Astrocyte of the spinal cord (primary cell): Measurements from ENCODE around the gene PLA2G2A.

Experiments used
- DNase-seq: peaks from one replicate; pipeline ENCODE4 v3.0.0; 2011; ENCODE audit warnings: low read depth, low spot score
- H3K4me3 ChIP-seq: 2 replicates; pipeline ENCODE4 v1.5.1; 2011; ENCODE audit warnings: low read depth, mild to moderate bottlenecking, low read length, moderate library complexity
- CTCF ChIP-seq: IDR thresholded peaks from 2 replicates; pipeline ENCODE4 v1.5.1; 2012; ENCODE audit warnings: low read depth, mild to moderate bottlenecking, low read length, inconsistent platforms
- in situ Hi-C: cut with HindIII; loops from 2 replicates; pipeline ENCODE4 v1.10.0; 2017; ENCODE audit warnings: low sequenced_read_pairs

Gene PLA2G2A

GRCh38 chr1:19981507-19982312 is 2.3 kb upstream of the PLA2G2A start:
- TF ChIP-seq CTCF: no peak
- H3K4me3 ChIP-seq: no peak overlapping the region
- no peak for DNase-seq
- in situ Hi-C loops: no loop called here

- no peak for DNase-seq
- TF ChIP-seq CTCF: no peak
- no peak overlapping the region for H3K4me3 ChIP-seq
- in situ Hi-C loops: no loop called here
Observed at GRCh38 chr1:19981170-19981506, 1.7 kb upstream of the PLA2G2A start.

GRCh38 chr1:19980314-19980713 is 896 bp upstream of the PLA2G2A start:
- no peak for TF ChIP-seq CTCF
- in situ Hi-C loops: no loop called here
- H3K4me3 ChIP-seq: no peak overlapping the region
- no peak for DNase-seq

- no peak overlapping the region for H3K4me3 ChIP-seq
- DNase-seq: no peak
- TF ChIP-seq CTCF: no peak
- in situ Hi-C loops: no loop called here
Observed at GRCh38 chr1:19978143-19978542, 1.3 kb downstream of the PLA2G2A start.

- in situ Hi-C loops: no loop called here
- H3K4me3 ChIP-seq: no peak overlapping the region
- no peak for DNase-seq
- TF ChIP-seq CTCF: no peak
Observed at GRCh38 chr1:19976317-19977003, 3.0 kb downstream of the PLA2G2A start.

GRCh38 chr1:19975423-19976193 is 3.8 kb downstream of the PLA2G2A start:
- TF ChIP-seq CTCF: no peak
- in situ Hi-C loops: no loop called here
- no peak overlapping the region for H3K4me3 ChIP-seq
- DNase-seq: no peak
